Caco-2 (cell line): ENCODE measurements around the gene AP4E1. TPM values are rescaled to one million over a fixed set of nuclear protein-coding genes. Genes with fewer than 3 reads are reported as not detected.
"Not testable (repeated sequence)": the region's sequence is repeated elsewhere in the genome, so short reads cannot be mapped to it uniquely, and the experiment has no call there.

Experiments
- BruUV-seq: library from RNA; stranded (reverse); fragments of 400-500 nt; replicated peaks from 2 replicates; lab custom pipeline; 2021; lab: Mats Ljungman, UMichigan
- CTCF ChIA-PET: fragments of 300-600 bp; sonication (Branson Sonifier 250); formaldehyde crosslinking; loops from one replicate; lab custom pipeline; 2022; ENCODE audit warnings: antibody characterized with exemption; lab: Charles Lee
- POLR2A ChIA-PET: fragments of 300-600 bp; sonication (Branson Sonifier 250); formaldehyde crosslinking; loops from one replicate; lab custom pipeline; 2022; ENCODE audit warnings: antibody characterized with exemption; lab: Charles Lee
- DNase-seq, 2 experiments: peaks; one replicate each; pipeline versions ENCODE4 v3.0.0 to v3.0.0-alpha.2; 2020 to 2022
- H3K27me3 ChIP-seq: replicated peaks from 2 replicates; pipeline ENCODE4 v1.6.0; 2011; ENCODE audit warnings: low read length; ENCODE audit not compliant: control insufficient read depth, insufficient read depth
- H3K36me3 ChIP-seq: 2 replicates; pipeline ENCODE4 v1.5.1; 2011; ENCODE audit warnings: low read length; ENCODE audit not compliant: control insufficient read depth, insufficient read depth
- H3K4me1 ChIP-seq: fragments of 250-450 bp; sonication (Bioruptor Pico); 2 replicates; pipeline ENCODE4 v1.5.1; 2020; ENCODE audit warnings: mild to moderate bottlenecking
- H3K4me3 ChIP-seq: 2 replicates; pipeline ENCODE4 v1.5.1; 2011; ENCODE audit warnings: low read depth, mild to moderate bottlenecking, control low read depth, low read length
- H3K9me3 ChIP-seq: fragments of 250-450 bp; sonication (Bioruptor Pico); 2 replicates; pipeline ENCODE4 v1.5.1; 2020; ENCODE audit warnings: mild to moderate bottlenecking, moderate library complexity
- H3K27ac Mint-ChIP-seq: one replicate; pipeline ENCODE4 v1.8.0; 2022; ENCODE audit warnings: mixed read lengths; ENCODE audit not compliant: unreplicated experiment
- H3K27me3 Mint-ChIP-seq: one replicate; pipeline ENCODE4 v1.8.0; 2022; ENCODE audit warnings: mixed read lengths; ENCODE audit not compliant: insufficient read depth, unreplicated experiment
- H3K36me3 Mint-ChIP-seq: one replicate; pipeline ENCODE4 v1.8.0; 2022; ENCODE audit warnings: mild to moderate bottlenecking, mixed read lengths; ENCODE audit not compliant: insufficient read depth, unreplicated experiment
- H3K4me1 Mint-ChIP-seq: one replicate; pipeline ENCODE4 v1.8.0; 2022; ENCODE audit warnings: low read depth, mixed read lengths; ENCODE audit not compliant: unreplicated experiment
- H3K4me3 Mint-ChIP-seq: one replicate; pipeline ENCODE4 v1.8.0; 2022; ENCODE audit warnings: mild to moderate bottlenecking, moderate library complexity, mixed read lengths; ENCODE audit not compliant: unreplicated experiment
- H3K9me3 Mint-ChIP-seq: one replicate; pipeline ENCODE4 v1.8.0; 2022; ENCODE audit warnings: mixed read lengths; ENCODE audit not compliant: unreplicated experiment
- intact Hi-C: fragments of 100-400 bp; cut with micrococcal nuclease; formaldehyde crosslinking; loops from one replicate; pipeline ENCODE4 v1.10.0; 2022; ENCODE audit not compliant: unreplicated experiment
- total RNA-seq: library from RNA; stranded (reverse); gene quantifications from 2 replicates; pipeline ENCODE4 v1.2.3, GENCODE V29; 2022
- TF ChIP-seq, protein P1 (sequence below), 2 experiments: fragments of 200-600 bp in 1 of 2; IDR thresholded peaks; 1 replicate in 1 of 2; 2 replicates in 1 of 2; pipeline versions ENCODE4 v1.5.1 to v1.8.0; 2011 to 2022; ENCODE audit warnings: antibody characterized with exemption in 1 of 2, control low read depth in 1 of 2, inconsistent platforms in 1 of 2, low read depth in 1 of 2, low read length in 1 of 2, mild to moderate bottlenecking in 1 of 2, moderate library complexity in 1 of 2; ENCODE audit not compliant: insufficient read depth in 1 of 2, severe bottlenecking in 1 of 2, unreplicated experiment in 1 of 2

Gene AP4E1
- total RNA-seq, 1 experiment from 2014 or later = 15.9 TPM

GRCh38 chr15:50890751-50891150, 17.7 kb upstream of the AP4E1 start:
- ChIA-PET CTCF (no interaction called here), POLR2A (no interaction called here)
- H3K27ac Mint-ChIP-seq = no peak overlapping the region
- no peak overlapping the region for H3K4me3 Mint-ChIP-seq
- TF ChIP-seq, protein P1, sequence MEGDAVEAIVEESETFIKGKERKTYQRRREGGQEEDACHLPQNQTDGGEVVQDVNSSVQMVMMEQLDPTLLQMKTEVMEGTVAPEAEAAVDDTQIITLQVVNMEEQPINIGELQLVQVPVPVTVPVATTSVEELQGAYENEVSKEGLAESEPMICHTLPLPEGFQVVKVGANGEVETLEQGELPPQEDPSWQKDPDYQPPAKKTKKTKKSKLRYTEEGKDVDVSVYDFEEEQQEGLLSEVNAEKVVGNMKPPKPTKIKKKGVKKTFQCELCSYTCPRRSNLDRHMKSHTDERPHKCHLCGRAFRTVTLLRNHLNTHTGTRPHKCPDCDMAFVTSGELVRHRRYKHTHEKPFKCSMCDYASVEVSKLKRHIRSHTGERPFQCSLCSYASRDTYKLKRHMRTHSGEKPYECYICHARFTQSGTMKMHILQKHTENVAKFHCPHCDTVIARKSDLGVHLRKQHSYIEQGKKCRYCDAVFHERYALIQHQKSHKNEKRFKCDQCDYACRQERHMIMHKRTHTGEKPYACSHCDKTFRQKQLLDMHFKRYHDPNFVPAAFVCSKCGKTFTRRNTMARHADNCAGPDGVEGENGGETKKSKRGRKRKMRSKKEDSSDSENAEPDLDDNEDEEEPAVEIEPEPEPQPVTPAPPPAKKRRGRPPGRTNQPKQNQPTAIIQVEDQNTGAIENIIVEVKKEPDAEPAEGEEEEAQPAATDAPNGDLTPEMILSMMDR (IDR thresholded peaks at IDR 0.05; ENCODE audit: insufficient read depth in 1 of 2, low read depth in 1 of 2, low read length in 1 of 2, severe bottlenecking in 1 of 2, unreplicated experiment in 1 of 2) = no peak
- DNase-seq = no peak
- Histone ChIP-seq H3K4me1 (no peaks in the 10 kb centered on the region), H3K36me3 (no peaks in the 10 kb centered on the region), H3K9me3 (peaks cover 11% of the 10 kb centered on the region), H3K27me3 (no peaks in the 10 kb centered on the region), H3K4me3 (no peak overlapping the region)
- H3K9me3 Mint-ChIP-seq = peaks cover 22% of the 10 kb centered on the region
- intact Hi-C loops = no loop called here
- peaks cover 8% of the 10 kb centered on the region for H3K4me1 Mint-ChIP-seq
- H3K36me3 Mint-ChIP-seq = no peaks in the 10 kb centered on the region
- BruUV-seq = no TSS peak
- H3K27me3 Mint-ChIP-seq = no peaks in the 10 kb centered on the region

- POLR2A ChIA-PET = no interaction called here
- Mint-ChIP-seq H3K4me3 (no peak overlapping the region), H3K9me3 (peaks cover 22% of the 10 kb centered on the region), H3K27ac (no peak overlapping the region), H3K4me1 (peaks cover 8% of the 10 kb centered on the region), H3K36me3 (no peaks in the 10 kb centered on the region), H3K27me3 (no peaks in the 10 kb centered on the region)
- Histone ChIP-seq H3K9me3 (peaks cover 11% of the 10 kb centered on the region), H3K36me3 (no peaks in the 10 kb centered on the region), H3K4me3 (no peak overlapping the region), H3K4me1 (no peaks in the 10 kb centered on the region), H3K27me3 (no peaks in the 10 kb centered on the region)
- TF ChIP-seq, protein P1 (IDR thresholded peaks at IDR 0.05; ENCODE audit: insufficient read depth in 1 of 2, low read depth in 1 of 2, low read length in 1 of 2, severe bottlenecking in 1 of 2, unreplicated experiment in 1 of 2) = no peak
- no TSS peak for BruUV-seq
- intact Hi-C loops = no loop called here
- DNase-seq = no peak
- CTCF ChIA-PET = no interaction called here
Observed at GRCh38 chr15:50891159-50891558, 17.3 kb upstream of the AP4E1 start.

GRCh38 chr15:50893976-50894375, 14.5 kb upstream of the AP4E1 start:
- DNase-seq = no peak
- Histone ChIP-seq H3K4me1 (no peaks in the 10 kb centered on the region), H3K9me3 (peaks cover 11% of the 10 kb centered on the region), H3K4me3 (no peak overlapping the region), H3K27me3 (no peaks in the 10 kb centered on the region), H3K36me3 (no peaks in the 10 kb centered on the region)
- H3K4me1 Mint-ChIP-seq = peaks cover 3% of the 10 kb centered on the region
- BruUV-seq = no TSS peak
- no peaks in the 10 kb centered on the region for H3K36me3 Mint-ChIP-seq
- ChIA-PET POLR2A (no interaction called here), CTCF (no interaction called here)
- no peak overlapping the region for H3K4me3 Mint-ChIP-seq
- peaks cover 22% of the 10 kb centered on the region for H3K9me3 Mint-ChIP-seq
- TF ChIP-seq, protein P1 (IDR thresholded peaks at IDR 0.05; ENCODE audit: insufficient read depth in 1 of 2, low read depth in 1 of 2, low read length in 1 of 2, severe bottlenecking in 1 of 2, unreplicated experiment in 1 of 2) = no peak
- H3K27ac Mint-ChIP-seq = no peak overlapping the region
- H3K27me3 Mint-ChIP-seq = no peaks in the 10 kb centered on the region
- intact Hi-C loops = no loop called here

- H3K9me3 Mint-ChIP-seq, H3K4me1 Mint-ChIP-seq, DNase-seq, H3K36me3 Mint-ChIP-seq, BruUV-seq, H3K36me3 ChIP-seq, H3K4me3 Mint-ChIP-seq, CTCF ChIA-PET, H3K4me3 ChIP-seq, H3K27me3 Mint-ChIP-seq, H3K4me1 ChIP-seq, H3K27me3 ChIP-seq, H3K27ac Mint-ChIP-seq, POLR2A ChIA-PET, H3K9me3 ChIP-seq: not testable (repeated sequence)
- intact Hi-C loops = loop anchor here (10.0 kb wide), 2 partner anchors 357 to 477 kb away; partner anchors contain the start of genes USP50 and USP8
Observed at GRCh38 chr15:50901390-50901789, 7.1 kb upstream of the AP4E1 start.
